GM18858 (cell line): ENCODE data around the gene UBE3B.
"Not testable (repeated sequence)": the region's sequence is repeated elsewhere in the genome, so short reads cannot be mapped to it uniquely, and the experiment has no call there.

Source experiments
- ATAC-seq: cut with Tn5 transposase; IDR thresholded peaks from one replicate; pipeline ENCODE4 v1.9.1; 2021; ENCODE audit not compliant: unreplicated experiment

The UBE3B gene

GRCh38 chr12:109477185-109477962, at the start of gene UBE3B, which contains the start of gene KCTD10:
Gene UBE3B, plus strand, starts transcription at chr12:109477634. Its CDS starts 5,918 bp downstream, at chr12:109483552.
Gene KCTD10, minus strand, starts transcription at chr12:109477300. Its CDS starts 38 bp downstream, at chr12:109477262.
- peak; percentile 75 for ATAC-seq

GRCh38 chr12:109428037-109428629, 49.3 kb upstream of the UBE3B start:
- no peak for ATAC-seq

- not testable (repeated sequence) for ATAC-seq
Observed at GRCh38 chr12:109428804-109429203, 48.6 kb upstream of the UBE3B start.

GRCh38 chr12:109430244-109430643, 47.2 kb upstream of the UBE3B start:
- ATAC-seq, result no peak

- no peak for ATAC-seq
Observed at GRCh38 chr12:109432431-109432830, 45.0 kb upstream of the UBE3B start.

GRCh38 chr12:109432842-109433304, 44.6 kb upstream of the UBE3B start:
- ATAC-seq, result no peak

GRCh38 chr12:109433618-109434017, 43.8 kb upstream of the UBE3B start:
- no peak for ATAC-seq

- ATAC-seq, result no peak
Observed at GRCh38 chr12:109434582-109434981, 42.9 kb upstream of the UBE3B start.

GRCh38 chr12:109435428-109436187, 41.8 kb upstream of the UBE3B start:
- no peak for ATAC-seq

GRCh38 chr12:109436188-109436560, 41.3 kb upstream of the UBE3B start:
- ATAC-seq, result no peak

GRCh38 chr12:109439181-109439580, 38.3 kb upstream of the UBE3B start:
- no peak for ATAC-seq

- ATAC-seq, result not testable (repeated sequence)
Observed at GRCh38 chr12:109439951-109440350, 37.5 kb upstream of the UBE3B start.

GRCh38 chr12:109440851-109441490, 36.5 kb upstream of the UBE3B start:
- no peak for ATAC-seq

GRCh38 chr12:109443794-109444193, 33.6 kb upstream of the UBE3B start:
- ATAC-seq, result no peak

GRCh38 chr12:109444259-109444658, 33.2 kb upstream of the UBE3B start:
- no peak for ATAC-seq

GRCh38 chr12:109445191-109445609, 32.2 kb upstream of the UBE3B start:
- no peak for ATAC-seq

GRCh38 chr12:109446869-109447268, 30.6 kb upstream of the UBE3B start:
- no peak for ATAC-seq

GRCh38 chr12:109447482-109447881, 30.0 kb upstream of the UBE3B start:
- no peak for ATAC-seq

GRCh38 chr12:109448272-109448671, 29.2 kb upstream of the UBE3B start:
- ATAC-seq, result no peak

- ATAC-seq, result no peak
Observed at GRCh38 chr12:109448707-109449390, 28.6 kb upstream of the UBE3B start.
